Measurements from ENCODE around the gene CFP. TPM values are rescaled to one million over a fixed set of nuclear protein-coding genes. Genes with fewer than 3 reads are reported as not detected.

The CFP gene
- total RNA-seq, 3 donors from 2014 or later: 1.2 to 1.8 (median 1.6) TPM

- H3K4me1 Mint-ChIP-seq (ENCODE audit: low read depth): peaks cover 42% of the 10 kb centered on the region
These were observed 47.7 kb downstream of the CFP start, which contains the start of gene TIMP1 for GRCh38 chrX:47581731-47582647. TSS of gene TIMP1 (plus strand) at chrX:47582436. CDS start at chrX:47583416, 980 bp downstream.

DNA sequence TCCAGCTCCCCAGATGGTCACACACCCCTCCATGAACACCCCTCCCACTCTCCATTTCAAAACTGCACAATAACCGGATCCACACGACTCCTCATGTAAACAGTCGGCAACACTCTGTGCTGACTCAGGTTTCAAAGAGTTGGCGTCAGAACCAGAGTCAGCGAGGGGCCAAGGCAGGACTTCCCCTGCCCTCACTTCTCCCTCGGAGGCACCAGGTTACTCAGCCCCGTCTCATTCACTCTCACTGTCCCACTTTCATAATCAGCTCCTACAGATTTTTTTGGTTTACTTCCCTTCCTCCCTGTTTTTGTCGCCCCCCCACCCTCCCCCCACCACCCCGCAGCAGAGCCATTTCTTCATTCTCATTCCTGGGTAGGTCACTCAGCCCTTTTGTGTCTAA lies 50.2 kb downstream of the CFP start:
- no peaks in the 10 kb centered on the region for H3K9me3 Mint-ChIP-seq
- DNase-seq: no peak
- H3K36me3 Mint-ChIP-seq (ENCODE audit: insufficient read depth): peaks cover 2% of the 10 kb centered on the region
- no peak overlapping the region for H3K4me3 Mint-ChIP-seq
- H3K4me1 Mint-ChIP-seq (ENCODE audit: low read depth): peaks cover 44% of the 10 kb centered on the region
- peak; percentile 47 to 69 for ATAC-seq
- peaks cover 3% of the 10 kb centered on the region for H3K27me3 Mint-ChIP-seq (ENCODE audit: low read depth)

More at GRCh38 chrX:47581731-47582647, 47.7 kb downstream of the CFP start, which contains the start of gene TIMP1:
- Mint-ChIP-seq H3K9me3 (no peaks in the 10 kb centered on the region), H3K27me3 (ENCODE audit: low read depth) (peaks cover under 1% of the 10 kb centered on the region), H3K4me3 (peak within 1 kb of the TSS; percentile 63), H3K36me3 (ENCODE audit: insufficient read depth) (peaks cover 2% of the 10 kb centered on the region)
- DNase-seq (peak; percentile 79), ATAC-seq (peak; percentile 78 to 84)

- Mint-ChIP-seq H3K4me1 (ENCODE audit: low read depth) (peaks cover 40% of the 10 kb centered on the region), H3K4me3 (no peak overlapping the region), H3K27me3 (ENCODE audit: low read depth) (peaks cover 3% of the 10 kb centered on the region), H3K9me3 (no peaks in the 10 kb centered on the region), H3K36me3 (ENCODE audit: insufficient read depth) (no peaks in the 10 kb centered on the region)
- DNase-seq (no peak), ATAC-seq (no peak)
These were observed 51.0 kb downstream of the CFP start for GRCh38 chrX:47578692-47579091.

DNA sequence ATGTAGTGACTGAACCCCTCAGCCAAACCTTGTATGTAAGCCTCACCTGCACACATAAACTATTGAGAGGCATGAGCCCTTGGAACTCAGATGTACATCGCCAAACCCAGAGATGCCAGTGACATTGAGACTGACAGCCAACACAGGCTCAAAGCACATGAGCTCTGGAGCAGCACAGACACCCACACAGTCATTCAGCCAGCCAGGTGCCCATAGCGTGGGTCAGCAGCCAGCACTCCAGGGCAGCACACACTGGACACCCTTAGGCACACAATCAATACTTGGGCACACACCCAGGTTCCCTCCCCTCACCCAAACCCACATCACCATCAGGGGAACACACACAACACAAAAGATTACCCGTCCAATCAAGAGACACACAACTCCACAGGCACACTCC lies 51.8 kb downstream of the CFP start:
- no peaks in the 10 kb centered on the region for H3K36me3 Mint-ChIP-seq (ENCODE audit: insufficient read depth)
- H3K27me3 Mint-ChIP-seq (ENCODE audit: low read depth): peaks cover 3% of the 10 kb centered on the region
- peaks cover 41% of the 10 kb centered on the region for H3K4me1 Mint-ChIP-seq (ENCODE audit: low read depth)
- ATAC-seq (no peak), DNase-seq (no peak)
- H3K4me3 Mint-ChIP-seq: no peak overlapping the region
- H3K9me3 Mint-ChIP-seq: no peaks in the 10 kb centered on the region

GRCh38 chrX:47577424-47577823 lies 52.3 kb downstream of the CFP start:
- H3K4me3 Mint-ChIP-seq: no peak overlapping the region
- H3K4me1 Mint-ChIP-seq (ENCODE audit: low read depth): peaks cover 43% of the 10 kb centered on the region

GRCh38 chrX:47576021-47576898 lies 53.5 kb downstream of the CFP start:
- no peak for DNase-seq
- Mint-ChIP-seq H3K27me3 (ENCODE audit: low read depth) (peaks cover 3% of the 10 kb centered on the region), H3K4me3 (no peak overlapping the region), H3K36me3 (ENCODE audit: insufficient read depth) (peaks cover 10% of the 10 kb centered on the region), H3K9me3 (no peaks in the 10 kb centered on the region), H3K4me1 (ENCODE audit: low read depth) (peaks cover 35% of the 10 kb centered on the region)
- ATAC-seq: no peak

More at GRCh38 chrX:47577424-47577823, 52.3 kb downstream of the CFP start:
- H3K27me3 Mint-ChIP-seq (ENCODE audit: low read depth): peaks cover 3% of the 10 kb centered on the region
- ATAC-seq (no peak), DNase-seq (no peak)
- no peaks in the 10 kb centered on the region for H3K9me3 Mint-ChIP-seq
- no peaks in the 10 kb centered on the region for H3K36me3 Mint-ChIP-seq (ENCODE audit: insufficient read depth)

GRCh38 chrX:47574547-47575301 lies 55.0 kb downstream of the CFP start:
- ATAC-seq (no peak), DNase-seq (no peak)
- no peaks in the 10 kb centered on the region for H3K9me3 Mint-ChIP-seq
- peaks cover 3% of the 10 kb centered on the region for H3K27me3 Mint-ChIP-seq (ENCODE audit: low read depth)
- H3K4me3 Mint-ChIP-seq: no peak overlapping the region
- peaks cover 29% of the 10 kb centered on the region for H3K4me1 Mint-ChIP-seq (ENCODE audit: low read depth)
- peaks cover 19% of the 10 kb centered on the region for H3K36me3 Mint-ChIP-seq (ENCODE audit: insufficient read depth)

DNA sequence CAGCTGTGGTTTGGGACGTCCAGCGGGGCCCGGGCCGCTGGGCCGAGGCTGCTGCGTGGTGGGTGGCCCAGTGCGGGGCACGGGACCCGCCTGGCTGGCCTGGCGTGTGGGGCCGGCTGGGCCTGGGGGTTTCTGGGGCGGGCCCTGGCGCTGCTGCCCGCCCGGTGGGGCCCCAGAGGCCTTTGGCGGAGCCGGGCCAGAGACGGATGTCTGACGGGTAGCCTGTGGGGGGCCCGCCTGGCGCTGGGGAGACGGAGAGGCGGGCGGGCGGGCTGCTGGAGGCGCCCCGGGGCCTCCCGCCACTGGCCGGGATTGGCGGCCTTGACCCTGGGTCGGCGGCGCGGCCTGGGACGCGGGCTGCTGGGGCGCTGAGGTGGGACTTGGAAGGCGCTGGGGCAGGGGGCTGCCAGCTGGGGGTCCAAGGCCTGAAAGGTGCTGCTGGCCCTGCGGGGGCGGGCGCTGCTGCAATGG lies 55.6 kb downstream of the CFP start:
- Mint-ChIP-seq H3K4me3 (no peak overlapping the region), H3K4me1 (ENCODE audit: low read depth) (peaks cover 24% of the 10 kb centered on the region), H3K9me3 (no peaks in the 10 kb centered on the region), H3K27me3 (ENCODE audit: low read depth) (peaks cover 3% of the 10 kb centered on the region), H3K36me3 (ENCODE audit: insufficient read depth) (peaks cover 21% of the 10 kb centered on the region)
- DNase-seq: no peak
- ATAC-seq: peak in 1 of 2 donors; percentile 35

DNA sequence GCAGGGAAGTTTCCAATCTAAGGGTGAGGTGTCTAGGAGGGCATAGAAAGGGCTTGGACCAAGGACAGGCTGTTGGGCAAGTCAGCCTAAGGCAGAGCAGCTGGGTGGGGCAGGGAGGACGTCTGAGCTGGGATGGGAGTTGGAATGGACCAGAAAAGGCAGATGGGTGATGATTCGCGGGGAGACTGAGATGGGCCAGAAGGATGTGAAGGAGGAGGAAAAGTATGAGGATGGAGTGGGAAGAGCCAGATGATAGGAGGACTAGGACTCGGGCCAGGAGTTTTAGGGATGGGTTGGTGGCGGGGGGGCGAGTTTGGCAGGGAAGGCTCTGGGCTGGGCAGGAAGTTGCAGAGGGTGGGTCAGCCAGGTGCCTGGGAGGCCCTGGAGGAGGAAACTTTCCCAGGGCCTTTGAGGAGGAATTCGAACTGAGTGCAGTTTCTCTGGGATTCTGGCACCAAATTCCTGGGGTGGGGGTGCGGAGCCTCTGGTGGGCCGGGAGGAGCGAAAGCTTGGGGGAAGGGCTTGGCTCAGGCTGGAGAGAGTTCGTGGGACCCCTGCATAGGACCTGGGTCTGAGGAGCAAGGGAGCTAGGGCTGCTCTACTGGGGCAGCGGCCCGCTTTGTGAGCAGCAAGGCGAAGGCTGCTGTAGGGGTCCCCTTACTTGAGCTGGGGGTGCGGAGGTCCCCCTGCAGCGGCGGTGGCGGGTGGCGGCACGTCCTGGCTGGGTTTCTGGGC lies 56.2 kb downstream of the CFP start:
- Mint-ChIP-seq H3K27me3 (ENCODE audit: low read depth) (peaks cover 3% of the 10 kb centered on the region), H3K9me3 (no peaks in the 10 kb centered on the region), H3K4me1 (ENCODE audit: low read depth) (peaks cover 21% of the 10 kb centered on the region), H3K36me3 (ENCODE audit: insufficient read depth) (peaks cover 23% of the 10 kb centered on the region), H3K4me3 (no peak overlapping the region)
- peak in 1 of 2 donors; percentile 5 for ATAC-seq
- no peak for DNase-seq

Other genes with a start within 250 kb of the CFP start
- gene ZNF41, start 146.7 kb downstream of the CFP start, total RNA-seq: 10 to 100 TPM; 10.0 to 13.2 (median 12.5) TPM
- gene ARAF, start 68.7 kb downstream of the CFP start, total RNA-seq: 100 to 1,000 TPM in 1 of 3 donors, 10 to 100 TPM in 2; 93.0 to 103 (median 97.3) TPM
- 10 to 100 TPM; 10.4 to 32.1 (median 15.9) TPM for gene TIMP1, start 47.5 kb downstream of the CFP start, total RNA-seq
- under 1 TPM; 0.23 to 0.43 (median 0.24) TPM for gene SYN1, start 10.1 kb downstream of the CFP start, total RNA-seq
- gene ELK1, start 20.6 kb upstream of the CFP start, total RNA-seq: 10 to 100 TPM; 70.3 to 79.6 (median 76.2) TPM
- gene UXT, start 29.2 kb upstream of the CFP start, total RNA-seq: 100 to 1,000 TPM; 168 to 175 (median 168) TPM
- gene ZNF81, start 207.0 kb upstream of the CFP start, total RNA-seq: 1 to 10 TPM; 5.4 to 7.6 (median 7.6) TPM